ENCODE measurements around the gene GLCE.

GLCE gene

GRCh38 chr15:69161878-69162213 lies 1.4 kb downstream of the GLCE start:
- no peak for TF ChIP-seq POU6F1 (CRISPR knock-in tag; IDR thresholded peaks at IDR 0.05; ENCODE audit: borderline replicate concordance, low read depth)
- TF ChIP-seq PPARA (CRISPR knock-in tag; IDR thresholded peaks at IDR 0.05; ENCODE audit: borderline replicate concordance) = no peak
- no peak for TF ChIP-seq CREB5 (CRISPR knock-in tag; IDR thresholded peaks at IDR 0.05; ENCODE audit: low read depth)
- no peak for TF ChIP-seq ESRRG (CRISPR knock-in tag; IDR thresholded peaks at IDR 0.05)
- no peak for TF ChIP-seq ZC3H10 (CRISPR knock-in tag; IDR thresholded peaks at IDR 0.05)
- no peak for TF ChIP-seq TOX (CRISPR knock-in tag; IDR thresholded peaks at IDR 0.05; ENCODE audit: borderline replicate concordance)
- TF ChIP-seq BACH2 (CRISPR knock-in tag; IDR thresholded peaks at IDR 0.05; ENCODE audit: borderline replicate concordance) = no peak
- ATAC-seq = peak; percentile 33

- ATAC-seq = no peak
- no peak for TF ChIP-seq ZC3H10 (CRISPR knock-in tag; IDR thresholded peaks at IDR 0.05)
- TF ChIP-seq CSDC2 (CRISPR knock-in tag; IDR thresholded peaks at IDR 0.05) = no peak
- TF ChIP-seq RARB (CRISPR knock-in tag; IDR thresholded peaks at IDR 0.05) = no peak
- no peak for TF ChIP-seq ESRRG (CRISPR knock-in tag; IDR thresholded peaks at IDR 0.05)
- no peak for TF ChIP-seq ZNF565 (CRISPR knock-in tag; conservative IDR thresholded peaks at IDR 0.05; ENCODE audit: low read depth)
- TF ChIP-seq OSR1 (CRISPR knock-in tag; IDR thresholded peaks at IDR 0.05) = no peak
- TF ChIP-seq ARNTL (CRISPR knock-in tag; IDR thresholded peaks at IDR 0.05; ENCODE audit: borderline replicate concordance, low read depth) = no peak
- no peak for TF ChIP-seq ZFP30 (CRISPR knock-in tag; IDR thresholded peaks at IDR 0.05)
Observed at GRCh38 chr15:69163141-69163669, 2.8 kb downstream of the GLCE start.

- no peak for TF ChIP-seq ARNTL (CRISPR knock-in tag; IDR thresholded peaks at IDR 0.05; ENCODE audit: borderline replicate concordance, low read depth)
- no peak for TF ChIP-seq PPARA (CRISPR knock-in tag; IDR thresholded peaks at IDR 0.05; ENCODE audit: borderline replicate concordance)
- no peak for TF ChIP-seq POU6F1 (CRISPR knock-in tag; IDR thresholded peaks at IDR 0.05; ENCODE audit: borderline replicate concordance, low read depth)
- TF ChIP-seq CSRNP3 (CRISPR knock-in tag; IDR thresholded peaks at IDR 0.05) = no peak
- no peak for TF ChIP-seq CSDC2 (CRISPR knock-in tag; IDR thresholded peaks at IDR 0.05)
- TF ChIP-seq ISL1 (CRISPR knock-in tag; IDR thresholded peaks at IDR 0.05) = no peak
- no peak for TF ChIP-seq CREB5 (CRISPR knock-in tag; IDR thresholded peaks at IDR 0.05; ENCODE audit: low read depth)
- TF ChIP-seq ESRRG (CRISPR knock-in tag; IDR thresholded peaks at IDR 0.05) = no peak
- TF ChIP-seq ZC3H10 (CRISPR knock-in tag; IDR thresholded peaks at IDR 0.05) = no peak
- TF ChIP-seq ZFP30 (CRISPR knock-in tag; IDR thresholded peaks at IDR 0.05) = no peak
- TF ChIP-seq PATZ1 (CRISPR knock-in tag; IDR thresholded peaks at IDR 0.05; ENCODE audit: borderline replicate concordance) = no peak
- no peak for TF ChIP-seq ZNF8 (CRISPR knock-in tag; IDR thresholded peaks at IDR 0.05)
- no peak for TF ChIP-seq BACH2 (CRISPR knock-in tag; IDR thresholded peaks at IDR 0.05; ENCODE audit: borderline replicate concordance)
- TF ChIP-seq TSHZ2 (CRISPR knock-in tag; IDR thresholded peaks at IDR 0.05) = no peak
- no peak for TF ChIP-seq GLIS3 (CRISPR knock-in tag; IDR thresholded peaks at IDR 0.05)
- no peak for TF ChIP-seq ZFP3 (CRISPR knock-in tag; IDR thresholded peaks at IDR 0.05)
- no peak for ATAC-seq
Observed at GRCh38 chr15:69164807-69165636, 4.6 kb downstream of the GLCE start.

Data from SK-N-SH treated with all-trans-retinoic acid at 6 μM for 48 hours (cell line).